AG10803 (cell line): ENCODE results near the gene PCDHA7.
A peak's percentile ranks its signal among the peaks of the same experiment; 100 is the strongest.
"Not testable (repeated sequence)": the region's sequence is repeated elsewhere in the genome, so short reads cannot be mapped to it uniquely, and the experiment has no call there.

Experiments
- DNase-seq: peaks from one replicate; pipeline ENCODE4 v3.0.0; 2010; ENCODE audit warnings: low read depth
- H3K4me3 ChIP-seq: 2 replicates; pipeline ENCODE4 v1.5.1; 2011; ENCODE audit warnings: mild to moderate bottlenecking, low read length, control low read depth
- TF ChIP-seq, protein P1 (sequence below): conservative IDR thresholded peaks from 2 replicates; pipeline ENCODE4 v1.5.1; 2011; ENCODE audit warnings: mild to moderate bottlenecking, low read length, control low read depth, inconsistent platforms

The PCDHA7 gene, protein sequence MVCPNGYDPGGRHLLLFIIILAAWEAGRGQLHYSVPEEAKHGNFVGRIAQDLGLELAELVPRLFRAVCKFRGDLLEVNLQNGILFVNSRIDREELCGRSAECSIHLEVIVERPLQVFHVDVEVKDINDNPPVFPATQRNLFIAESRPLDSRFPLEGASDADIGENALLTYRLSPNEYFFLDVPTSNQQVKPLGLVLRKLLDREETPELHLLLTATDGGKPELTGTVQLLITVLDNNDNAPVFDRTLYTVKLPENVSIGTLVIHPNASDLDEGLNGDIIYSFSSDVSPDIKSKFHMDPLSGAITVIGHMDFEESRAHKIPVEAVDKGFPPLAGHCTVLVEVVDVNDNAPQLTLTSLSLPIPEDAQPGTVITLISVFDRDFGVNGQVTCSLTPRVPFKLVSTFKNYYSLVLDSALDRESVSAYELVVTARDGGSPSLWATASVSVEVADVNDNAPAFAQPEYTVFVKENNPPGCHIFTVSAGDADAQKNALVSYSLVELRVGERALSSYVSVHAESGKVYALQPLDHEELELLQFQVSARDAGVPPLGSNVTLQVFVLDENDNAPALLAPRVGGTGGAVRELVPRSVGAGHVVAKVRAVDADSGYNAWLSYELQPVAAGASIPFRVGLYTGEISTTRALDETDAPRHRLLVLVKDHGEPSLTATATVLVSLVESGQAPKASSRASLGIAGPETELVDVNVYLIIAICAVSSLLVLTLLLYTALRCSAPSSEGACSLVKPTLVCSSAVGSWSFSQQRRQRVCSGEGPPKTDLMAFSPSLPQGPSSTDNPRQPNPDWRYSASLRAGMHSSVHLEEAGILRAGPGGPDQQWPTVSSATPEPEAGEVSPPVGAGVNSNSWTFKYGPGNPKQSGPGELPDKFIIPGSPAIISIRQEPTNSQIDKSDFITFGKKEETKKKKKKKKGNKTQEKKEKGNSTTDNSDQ

DNA sequence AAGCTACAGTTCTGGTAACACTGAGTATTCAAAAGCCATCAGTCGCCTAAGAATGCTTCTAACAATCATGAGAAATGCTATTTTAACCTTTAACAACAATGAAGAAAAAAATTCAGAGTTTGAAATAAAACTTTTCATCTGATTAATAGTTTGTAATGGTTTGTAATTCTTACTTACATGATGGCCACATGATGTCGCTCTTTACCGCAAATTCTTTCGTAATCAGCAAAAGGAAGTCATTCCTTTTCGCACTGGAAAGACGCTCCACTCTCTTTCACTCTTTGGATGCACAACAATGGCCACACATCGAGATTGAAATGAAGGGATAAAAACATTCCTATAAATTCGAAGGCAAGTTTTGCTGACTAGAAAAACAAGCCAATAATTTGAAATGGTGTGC is at the start of gene PCDHA7:
PCDHA7 (plus strand) TSS at position 277 of the 400 bp plus-strand sequence; CDS start at position 392, 115 bp downstream.
- TF ChIP-seq, protein P1, sequence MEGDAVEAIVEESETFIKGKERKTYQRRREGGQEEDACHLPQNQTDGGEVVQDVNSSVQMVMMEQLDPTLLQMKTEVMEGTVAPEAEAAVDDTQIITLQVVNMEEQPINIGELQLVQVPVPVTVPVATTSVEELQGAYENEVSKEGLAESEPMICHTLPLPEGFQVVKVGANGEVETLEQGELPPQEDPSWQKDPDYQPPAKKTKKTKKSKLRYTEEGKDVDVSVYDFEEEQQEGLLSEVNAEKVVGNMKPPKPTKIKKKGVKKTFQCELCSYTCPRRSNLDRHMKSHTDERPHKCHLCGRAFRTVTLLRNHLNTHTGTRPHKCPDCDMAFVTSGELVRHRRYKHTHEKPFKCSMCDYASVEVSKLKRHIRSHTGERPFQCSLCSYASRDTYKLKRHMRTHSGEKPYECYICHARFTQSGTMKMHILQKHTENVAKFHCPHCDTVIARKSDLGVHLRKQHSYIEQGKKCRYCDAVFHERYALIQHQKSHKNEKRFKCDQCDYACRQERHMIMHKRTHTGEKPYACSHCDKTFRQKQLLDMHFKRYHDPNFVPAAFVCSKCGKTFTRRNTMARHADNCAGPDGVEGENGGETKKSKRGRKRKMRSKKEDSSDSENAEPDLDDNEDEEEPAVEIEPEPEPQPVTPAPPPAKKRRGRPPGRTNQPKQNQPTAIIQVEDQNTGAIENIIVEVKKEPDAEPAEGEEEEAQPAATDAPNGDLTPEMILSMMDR, result peak; percentile 18; the same call in 1 of the 2 replicates
- H3K4me3 ChIP-seq, result peak within 1 kb of the TSS; percentile 32
- DNase-seq, result peak; percentile 35

DNA sequence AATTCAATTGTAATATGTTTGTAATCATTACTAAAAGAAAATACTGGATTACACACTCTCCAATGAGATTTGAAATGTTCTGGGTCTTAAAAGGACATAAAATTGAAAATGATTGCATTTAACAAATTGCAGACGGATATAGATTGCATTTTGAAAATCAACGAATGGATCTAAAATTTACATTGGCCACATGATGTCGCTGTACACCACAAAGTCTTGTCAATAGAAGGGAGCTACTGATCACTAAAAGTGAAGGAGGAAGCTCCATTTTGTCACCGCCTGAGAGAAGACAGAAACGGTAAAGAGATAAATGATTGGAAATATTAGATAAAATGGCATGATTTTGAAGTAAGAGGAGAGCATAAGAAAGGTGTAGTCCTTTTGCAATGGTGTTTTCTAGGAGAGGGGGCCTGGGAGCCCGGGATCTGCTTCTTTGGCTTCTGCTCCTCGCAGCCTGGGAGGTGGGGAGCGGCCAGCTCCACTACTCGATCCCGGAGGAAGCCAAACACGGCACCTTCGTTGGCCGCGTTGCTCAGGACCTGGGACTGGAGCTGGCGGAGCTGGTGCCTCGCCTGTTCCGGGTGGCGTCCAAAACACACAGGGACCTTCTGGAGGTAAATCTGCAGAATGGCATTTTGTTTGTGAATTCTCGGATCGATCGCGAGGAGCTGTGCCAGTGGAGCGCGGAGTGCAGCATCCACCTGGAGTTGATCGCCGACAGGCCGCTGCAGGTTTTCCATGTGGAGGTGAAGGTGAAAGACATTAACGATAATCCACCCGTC is 48.0 kb upstream of the PCDHA7 start, which contains the start of gene PCDHA1:
PCDHA1 (plus strand) TSS at position 236 of the 782 bp plus-strand sequence.
- no peak for DNase-seq
- TF ChIP-seq, protein P1, result no peak
- no peak within 1 kb of the TSS for H3K4me3 ChIP-seq

DNA sequence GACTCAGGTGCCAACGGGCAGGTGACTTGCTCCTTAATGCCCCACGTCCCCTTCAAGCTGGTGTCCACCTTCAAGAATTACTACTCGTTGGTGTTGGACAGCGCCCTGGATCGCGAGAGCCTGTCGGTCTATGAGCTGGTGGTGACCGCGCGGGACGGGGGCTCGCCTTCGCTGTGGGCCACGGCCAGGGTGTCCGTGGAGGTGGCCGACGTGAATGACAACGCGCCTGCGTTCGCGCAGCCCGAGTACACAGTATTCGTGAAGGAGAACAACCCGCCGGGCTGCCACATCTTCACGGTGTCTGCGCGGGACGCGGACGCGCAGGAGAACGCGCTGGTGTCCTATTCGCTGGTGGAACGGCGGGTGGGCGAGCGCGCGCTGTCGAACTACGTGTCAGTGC is 46.6 kb upstream of the PCDHA7 start:
- DNase-seq, H3K4me3 ChIP-seq: not testable (repeated sequence)

DNA sequence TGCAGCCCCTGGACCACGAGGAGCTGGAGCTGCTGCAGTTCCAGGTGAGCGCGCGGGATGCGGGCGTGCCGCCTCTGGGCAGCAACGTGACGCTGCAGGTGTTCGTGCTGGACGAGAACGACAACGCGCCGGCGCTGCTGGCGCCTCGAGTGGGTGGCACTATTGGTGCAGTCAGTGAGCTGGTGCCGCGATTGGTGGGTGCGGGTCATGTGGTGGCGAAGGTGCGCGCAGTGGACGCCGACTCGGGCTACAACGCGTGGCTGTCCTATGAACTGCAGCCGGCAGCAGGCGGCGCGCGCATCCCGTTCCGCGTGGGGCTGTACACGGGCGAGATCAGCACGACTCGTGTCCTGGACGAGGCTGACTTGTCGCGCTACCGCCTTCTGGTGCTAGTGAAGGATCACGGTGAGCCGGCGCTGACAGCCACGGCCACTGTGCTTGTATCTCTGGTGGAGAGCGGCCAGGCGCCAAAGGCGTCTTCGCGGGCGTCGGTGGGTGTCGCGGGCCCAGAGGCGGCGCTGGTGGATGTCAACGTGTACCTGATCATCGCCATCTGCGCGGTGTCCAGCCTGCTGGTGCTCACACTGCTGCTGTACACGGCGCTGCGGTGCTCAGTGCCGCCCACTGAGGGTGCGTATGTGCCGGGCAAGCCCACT is 46.1 kb upstream of the PCDHA7 start:
- not testable (repeated sequence) for DNase-seq, H3K4me3 ChIP-seq

DNA sequence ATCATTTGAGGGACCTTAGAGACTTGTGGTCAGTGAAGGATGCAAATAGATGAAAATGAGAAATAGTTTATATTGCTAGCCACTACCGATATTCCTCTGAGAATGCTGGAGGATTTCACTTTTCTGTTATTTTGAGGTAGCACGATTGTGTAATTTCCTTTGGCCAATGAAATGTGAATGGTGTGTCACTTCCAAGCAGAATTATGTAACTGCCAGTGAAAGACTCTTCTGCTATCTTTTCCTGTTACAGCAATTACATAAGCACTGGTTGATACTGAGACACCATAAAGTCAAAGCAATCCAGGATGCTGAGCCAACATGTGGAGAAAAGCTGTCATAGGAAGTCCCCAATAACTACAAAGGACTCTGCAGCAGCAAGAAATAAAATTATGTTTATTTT is 43.0 kb upstream of the PCDHA7 start:
- TF ChIP-seq, protein P1, result no peak
- no peak for DNase-seq
- no peak overlapping the region for H3K4me3 ChIP-seq

DNA sequence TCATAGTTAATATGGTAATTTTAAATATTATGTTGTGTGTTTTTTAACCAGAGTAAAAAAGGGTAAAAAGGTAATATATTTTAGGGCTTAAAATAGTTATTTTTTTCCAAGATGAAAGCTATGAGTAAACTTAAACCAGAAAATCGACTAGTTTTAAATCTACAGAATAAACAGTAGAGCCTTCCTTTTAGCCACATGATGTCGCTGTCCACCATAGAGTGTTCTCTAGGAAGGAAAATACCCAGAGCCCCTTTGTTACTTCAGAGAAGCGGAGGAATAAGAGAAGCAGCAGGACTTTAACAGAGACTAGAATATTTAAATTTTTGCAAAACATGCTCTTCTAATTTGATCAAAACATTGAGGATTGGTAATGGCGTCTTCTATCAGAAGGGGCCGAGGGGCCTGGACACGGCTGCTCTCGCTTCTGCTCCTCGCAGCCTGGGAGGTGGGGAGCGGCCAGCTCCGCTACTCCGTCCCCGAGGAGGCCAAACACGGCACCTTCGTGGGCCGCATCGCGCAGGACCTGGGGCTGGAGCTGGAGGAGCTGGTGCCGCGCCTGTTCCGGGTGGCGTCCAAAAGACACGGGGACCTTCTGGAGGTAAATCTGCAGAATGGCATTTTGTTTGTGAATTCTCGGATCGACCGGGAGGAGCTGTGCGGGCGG is 39.3 kb upstream of the PCDHA7 start, which contains the start of gene PCDHA2:
PCDHA2 (plus strand) TSS at position 258 of the 664 bp plus-strand sequence.
- DNase-seq, result no peak
- TF ChIP-seq, protein P1, result no peak; the same call in 1 of the 2 replicates
- H3K4me3 ChIP-seq, result no peak within 1 kb of the TSS

DNA sequence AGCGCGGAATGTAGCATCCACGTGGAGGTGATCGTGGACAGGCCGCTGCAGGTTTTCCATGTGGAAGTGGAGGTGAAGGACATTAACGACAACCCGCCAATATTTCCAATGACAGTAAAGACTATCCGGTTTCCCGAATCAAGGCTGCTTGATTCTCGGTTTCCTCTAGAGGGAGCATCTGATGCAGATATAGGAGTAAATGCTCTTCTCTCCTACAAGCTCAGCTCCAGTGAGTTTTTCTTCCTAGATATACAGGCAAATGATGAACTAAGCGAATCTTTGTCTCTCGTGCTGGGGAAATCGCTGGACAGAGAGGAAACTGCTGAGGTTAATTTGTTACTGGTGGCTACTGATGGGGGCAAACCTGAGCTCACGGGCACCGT is 38.8 kb upstream of the PCDHA7 start:
- no peak for DNase-seq
- H3K4me3 ChIP-seq, result no peak overlapping the region
- TF ChIP-seq, protein P1, result peak; percentile 36

DNA sequence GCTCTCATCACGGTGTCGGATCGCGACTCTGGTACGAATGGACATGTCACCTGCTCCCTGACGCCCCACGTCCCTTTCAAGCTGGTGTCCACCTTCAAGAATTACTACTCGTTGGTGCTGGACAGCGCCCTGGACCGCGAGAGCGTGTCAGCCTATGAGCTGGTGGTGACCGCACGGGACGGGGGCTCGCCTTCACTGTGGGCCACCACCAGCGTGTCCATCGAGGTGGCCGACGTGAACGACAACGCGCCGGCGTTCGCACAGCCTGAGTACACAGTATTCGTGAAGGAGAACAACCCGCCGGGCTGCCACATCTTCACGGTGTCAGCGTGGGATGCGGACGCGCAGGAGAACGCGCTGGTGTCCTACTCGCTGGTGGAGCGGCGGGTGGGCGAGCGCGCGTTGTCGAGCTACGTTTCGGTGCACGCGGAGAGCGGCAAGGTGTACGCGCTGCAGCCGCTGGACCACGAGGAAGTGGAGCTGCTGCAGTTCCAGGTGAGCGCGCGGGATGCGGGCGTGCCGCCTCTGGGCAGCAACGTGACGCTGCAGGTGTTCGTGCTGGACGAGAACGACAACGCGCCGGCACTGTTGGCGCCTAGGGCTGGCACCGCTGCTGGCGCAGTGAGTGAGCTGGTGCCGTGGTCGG is 37.9 kb upstream of the PCDHA7 start:
- H3K4me3 ChIP-seq, DNase-seq: not testable (repeated sequence)
